Measurements from ENCODE around the gene TMEM132C.
A peak's percentile ranks its signal among the peaks of the same experiment; 100 is the strongest.

The TMEM132C gene

GRCh38 chr12:128619263-128619662, 352.3 kb downstream of the TMEM132C start:
- no peak for DNase-seq

- DNase-seq: no peak
These were observed 354.3 kb downstream of the TMEM132C start for GRCh38 chr12:128621304-128621703.

GRCh38 chr12:128623748-128624147, 356.8 kb downstream of the TMEM132C start:
- DNase-seq: no peak

GRCh38 chr12:128626808-128627320, 359.9 kb downstream of the TMEM132C start:
- no peak for DNase-seq

- DNase-seq: no peak
These were observed 360.7 kb downstream of the TMEM132C start for GRCh38 chr12:128627659-128628058.

- no peak for DNase-seq
These were observed 363.0 kb downstream of the TMEM132C start for GRCh38 chr12:128629979-128630378.

- DNase-seq: no peak
These were observed 371.0 kb downstream of the TMEM132C start for GRCh38 chr12:128637642-128638606.

GRCh38 chr12:128639089-128639488, 372.1 kb downstream of the TMEM132C start:
- DNase-seq: no peak

- DNase-seq: no peak
These were observed 376.2 kb downstream of the TMEM132C start for GRCh38 chr12:128643155-128643554.

GRCh38 chr12:128644664-128645296, 377.8 kb downstream of the TMEM132C start:
- peak; percentile 23 for DNase-seq

- no peak for DNase-seq
These were observed 382.9 kb downstream of the TMEM132C start for GRCh38 chr12:128649902-128650301.

GRCh38 chr12:128652136-128652751, 385.3 kb downstream of the TMEM132C start:
- no peak for DNase-seq

GRCh38 chr12:128654468-128654867, 387.5 kb downstream of the TMEM132C start:
- no peak for DNase-seq

GRCh38 chr12:128657378-128657777, 390.4 kb downstream of the TMEM132C start:
- DNase-seq: no peak

- no peak for DNase-seq
These were observed 393.7 kb downstream of the TMEM132C start for GRCh38 chr12:128660532-128661225.

- DNase-seq: no peak
These were observed 394.2 kb downstream of the TMEM132C start for GRCh38 chr12:128661226-128661569.

- DNase-seq: no peak
These were observed 395.1 kb downstream of the TMEM132C start for GRCh38 chr12:128662101-128662500.

GRCh38 chr12:128664501-128664900, 397.5 kb downstream of the TMEM132C start:
- no peak for DNase-seq

- DNase-seq: no peak
These were observed 400.2 kb downstream of the TMEM132C start for GRCh38 chr12:128667193-128667592.

- no peak for DNase-seq
These were observed 404.6 kb downstream of the TMEM132C start for GRCh38 chr12:128671528-128672042.

- no peak for DNase-seq
These were observed 405.5 kb downstream of the TMEM132C start for GRCh38 chr12:128672428-128672827.

GRCh38 chr12:128672893-128673292, 405.9 kb downstream of the TMEM132C start:
- DNase-seq: no peak

- no peak for DNase-seq
These were observed 408.6 kb downstream of the TMEM132C start for GRCh38 chr12:128675576-128675975.

Measured in CD4-positive, alpha-beta T cell treated with Interleukin-15 for 1 hour (primary cell).